HG02943 (cell line): ENCODE results near the gene ITGA1.
"Not testable (repeated sequence)": the region's sequence is repeated elsewhere in the genome, so short reads cannot be mapped to it uniquely, and the experiment has no call there.

Experiments used
- ATAC-seq: cut with Tn5 transposase; IDR thresholded peaks from one replicate; pipeline ENCODE4 v1.9.1; 2021; ENCODE audit warnings: mild to moderate bottlenecking, low read depth, moderate library complexity; ENCODE audit not compliant: unreplicated experiment

ITGA1 gene

GRCh38 chr5:52824827-52825226, 37.1 kb downstream of the ITGA1 start:
- ATAC-seq: no peak

GRCh38 chr5:52825826-52826225, 38.1 kb downstream of the ITGA1 start:
- no peak for ATAC-seq

- no peak for ATAC-seq
Observed at GRCh38 chr5:52827815-52828214, 40.1 kb downstream of the ITGA1 start.

GRCh38 chr5:52829664-52830063, 41.9 kb downstream of the ITGA1 start:
- ATAC-seq: no peak

GRCh38 chr5:52830650-52831049, 42.9 kb downstream of the ITGA1 start:
- no peak for ATAC-seq

- ATAC-seq: no peak
Observed at GRCh38 chr5:52831786-52832511, 44.2 kb downstream of the ITGA1 start.

- ATAC-seq: no peak
Observed at GRCh38 chr5:52834320-52834719, 46.6 kb downstream of the ITGA1 start.

GRCh38 chr5:52837068-52837467, 49.4 kb downstream of the ITGA1 start:
- no peak for ATAC-seq

- no peak for ATAC-seq
Observed at GRCh38 chr5:52837591-52838001, 49.9 kb downstream of the ITGA1 start.

- ATAC-seq: no peak
Observed at GRCh38 chr5:52838326-52839015, 50.8 kb downstream of the ITGA1 start.

GRCh38 chr5:52839285-52839684, 51.6 kb downstream of the ITGA1 start:
- no peak for ATAC-seq

GRCh38 chr5:52840277-52841050, 52.7 kb downstream of the ITGA1 start:
- no peak for ATAC-seq

GRCh38 chr5:52841114-52841513, 53.4 kb downstream of the ITGA1 start:
- ATAC-seq: no peak

- no peak for ATAC-seq
Observed at GRCh38 chr5:52842111-52842510, 54.4 kb downstream of the ITGA1 start.

- ATAC-seq: no peak
Observed at GRCh38 chr5:52844885-52845284, 57.2 kb downstream of the ITGA1 start.

GRCh38 chr5:52846182-52846842, 58.6 kb downstream of the ITGA1 start:
- ATAC-seq: no peak

GRCh38 chr5:52848688-52849087, 61.0 kb downstream of the ITGA1 start:
- not testable (repeated sequence) for ATAC-seq

- no peak for ATAC-seq
Observed at GRCh38 chr5:52849544-52849943, 61.8 kb downstream of the ITGA1 start.

GRCh38 chr5:52853650-52854049, 65.9 kb downstream of the ITGA1 start:
- no peak for ATAC-seq

GRCh38 chr5:52854301-52854700, 66.6 kb downstream of the ITGA1 start:
- ATAC-seq: no peak

- ATAC-seq: no peak
Observed at GRCh38 chr5:52854949-52855348, 67.2 kb downstream of the ITGA1 start.
